ENCODE measurements around the gene VRK3.

DNA sequence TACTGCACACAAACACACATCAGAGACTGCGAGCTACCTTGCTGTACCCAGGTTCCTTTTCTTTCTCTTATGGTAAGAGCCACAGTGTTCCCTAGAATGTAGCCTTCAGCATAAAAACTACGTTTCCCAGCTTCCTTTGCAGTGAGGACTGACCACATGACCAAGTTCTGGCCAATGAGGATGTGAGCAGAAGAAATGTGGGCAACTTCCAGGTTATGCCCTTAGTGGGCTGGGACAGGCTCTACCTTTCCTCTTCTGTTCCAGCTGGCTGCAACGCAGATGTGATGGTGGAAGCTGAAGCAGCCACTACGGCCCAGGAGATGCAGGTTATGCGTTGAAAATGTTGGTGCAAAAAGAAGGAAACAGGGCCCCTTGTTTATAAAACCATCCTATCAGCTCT, 27.5 kb downstream of the VRK3 start:
- TF ChIP-seq POLR2A (IDR thresholded peaks at IDR 0.05; ENCODE audit: low read depth, low read length) (no peak), JUN (IDR thresholded peaks at IDR 0.05; ENCODE audit: borderline replicate concordance, insufficient read depth, insufficient read length, low read depth) (no peak), EZH2 (IDR thresholded peaks at IDR 0.05; ENCODE audit: borderline replicate concordance, low read depth, low read length, severe bottlenecking) (no peak)
- TF ChIP-seq, protein P1, sequence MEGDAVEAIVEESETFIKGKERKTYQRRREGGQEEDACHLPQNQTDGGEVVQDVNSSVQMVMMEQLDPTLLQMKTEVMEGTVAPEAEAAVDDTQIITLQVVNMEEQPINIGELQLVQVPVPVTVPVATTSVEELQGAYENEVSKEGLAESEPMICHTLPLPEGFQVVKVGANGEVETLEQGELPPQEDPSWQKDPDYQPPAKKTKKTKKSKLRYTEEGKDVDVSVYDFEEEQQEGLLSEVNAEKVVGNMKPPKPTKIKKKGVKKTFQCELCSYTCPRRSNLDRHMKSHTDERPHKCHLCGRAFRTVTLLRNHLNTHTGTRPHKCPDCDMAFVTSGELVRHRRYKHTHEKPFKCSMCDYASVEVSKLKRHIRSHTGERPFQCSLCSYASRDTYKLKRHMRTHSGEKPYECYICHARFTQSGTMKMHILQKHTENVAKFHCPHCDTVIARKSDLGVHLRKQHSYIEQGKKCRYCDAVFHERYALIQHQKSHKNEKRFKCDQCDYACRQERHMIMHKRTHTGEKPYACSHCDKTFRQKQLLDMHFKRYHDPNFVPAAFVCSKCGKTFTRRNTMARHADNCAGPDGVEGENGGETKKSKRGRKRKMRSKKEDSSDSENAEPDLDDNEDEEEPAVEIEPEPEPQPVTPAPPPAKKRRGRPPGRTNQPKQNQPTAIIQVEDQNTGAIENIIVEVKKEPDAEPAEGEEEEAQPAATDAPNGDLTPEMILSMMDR (IDR thresholded peaks at IDR 0.05; ENCODE audit: extremely low read depth in 1 of 2, insufficient read depth in 1 of 2, low read depth in 1 of 2, low read length in 2 of 2) = no peak

All from endothelial cell of umbilical vein (primary cell).